Ovary (tissue), 9 donors: ENCODE results near the gene HECTD4. TPM values are rescaled to one million over a fixed set of nuclear protein-coding genes. Genes with fewer than 3 reads are reported as not detected.
"Not testable (repeated sequence)": the region's sequence is repeated elsewhere in the genome, so short reads cannot be mapped to it uniquely, and the experiment has no call there.

Experiments used
- DNase-seq, 5 donors: peaks; one replicate each; pipeline ENCODE4 v3.0.0-alpha.2; 2019 to 2020
- H3K27ac ChIP-seq, 2 donors: fragments of 200-600 bp; one replicate each; pipeline versions ENCODE4 v1.5.1 to v1.8.0; 2019 to 2022
- H3K27me3 ChIP-seq: fragments of 200-600 bp; one replicate; pipeline ENCODE4 v1.8.0; 2022
- H3K36me3 ChIP-seq: fragments of 200-600 bp; sonication (generic); one replicate; pipeline ENCODE4 v1.5.1; 2019
- H3K4me1 ChIP-seq: one replicate; pipeline ENCODE4 v1.8.1; 2013; ENCODE audit warnings: mild to moderate bottlenecking, moderate library complexity; ENCODE audit not compliant: insufficient read depth
- H3K4me3 ChIP-seq: fragments of 200-600 bp; sonication (generic); one replicate; pipeline ENCODE4 v1.5.1; 2017
- H3K9me3 ChIP-seq, 2 donors: fragments of 200-600 bp in 1 of 2; sonication (generic) in 1 of 2; one replicate each; pipeline versions ENCODE4 v1.5.1 to v1.8.1; 2013 to 2019; ENCODE audit warnings: mild to moderate bottlenecking in 1 of 2, moderate library complexity in 1 of 2
- EP300 ChIP-seq: sonication (generic); formaldehyde crosslinking; IDR thresholded peaks from one replicate; pipeline ENCODE4 v1.6.1; 2017; ENCODE audit warnings: antibody characterized with exemption
- POLR2A ChIP-seq: fragments of 450-650 bp; IDR thresholded peaks from one replicate; pipeline ENCODE4 v1.6.1; 2017; ENCODE audit warnings: antibody characterized with exemption, mild to moderate bottlenecking, moderate library complexity
- WGBS, 3 donors: extraction: QIAGEN DNeasy Blood & Tissue Kit in 1 of 3; methylation state at CpG; one replicate each; pipeline versions ENCODE4 v1.1.5 to v1.1.7; 2013 to 2017; 5-methylcytosine and 5-hydroxymethylcytosine counted together
- intact Hi-C, 4 donors: fragments of 100-400 bp; cut with DNase I; formaldehyde crosslinking; loops; one replicate each; pipeline versions ENCODE4 v1.11.0 to v1.15.1; 2022 to 2023
- polyA plus RNA-seq, 2 donors: library from polyadenylated mRNA; stranded (reverse); fragments of 200-250 nt in 1 of 2; fragments of 350-450 nt in 1 of 2; fragmentation: Illumina TruSeq in 1 of 2; extraction: RNeasy Lipid Tissue Mini Kit (QIAGEN cat#74804) in 1 of 2; gene quantifications; one replicate each; pipeline ENCODE4 v1.2.3, GENCODE V29; 2013 to 2014
- total RNA-seq, 7 donors: library from RNA; depleted of rRNA in 2 of 7; stranded (reverse); fragments of >200 nt in 2 of 7; fragmentation: NEBNext Ultra II Directional in 3 of 7; extraction: Animal tissue kit (Norgen Biotek cat#: 25700) in 3 of 7; gene quantifications; one replicate each; pipeline versions ENCODE4 v1.1.0 to v1.2.4, GENCODE V29; 2016 to 2023
- TF ChIP-seq, protein P1 (sequence below), 3 donors: fragments of 450-650 bp in 2 of 3; fragments of 200-600 bp in 1 of 3; IDR thresholded peaks; one replicate each; pipeline versions ENCODE4 v1.5.1 to v1.8.0; 2016 to 2022; ENCODE audit warnings: antibody characterized with exemption in 3 of 3, mild to moderate bottlenecking in 1 of 3
- donor health status: DM: no; HTN: no; CAD: no; lungs with moderate emphysema.
- donor health status: DM: no; HTN: no; CAD: no.
- donor health status: Bipolar disorder and iron deficiency.
- donor health status: DM: yes; HTN: yes; CAD: no.
- donor health status: DM: no; HTN: no; CAD: no.
- donor health status: DM: yes; HTN: yes; CAD: no.

Gene HECTD4
- total and polyA plus RNA-seq, 9 donors = 12.3 to 47.3 (median 34.9) TPM

DNA sequence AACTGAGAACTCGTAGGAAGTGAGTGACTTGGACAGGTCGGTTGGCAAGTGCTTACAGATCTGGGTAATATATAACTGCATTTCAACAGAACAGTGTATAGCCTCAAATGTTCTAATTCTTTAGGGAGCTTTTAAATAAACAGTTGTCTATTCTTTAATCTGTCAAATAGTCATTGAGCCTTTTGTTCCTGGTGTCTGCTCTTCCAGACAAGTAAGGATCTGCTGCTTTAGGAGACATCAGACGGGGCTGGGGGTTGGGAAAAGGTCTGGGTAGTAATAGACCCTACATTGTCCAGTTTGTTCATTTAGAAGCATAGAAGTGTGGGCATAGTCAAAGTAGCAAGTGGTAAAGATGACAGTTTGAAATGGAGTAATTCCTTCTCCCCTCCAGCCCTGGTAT, 38.5 kb upstream of the HECTD4 start:
- no peak overlapping the region for H3K4me3 ChIP-seq
- no peak overlapping the region for H3K27ac ChIP-seq
- H3K4me1 ChIP-seq = peaks cover 4% of the 10 kb centered on the region

DNA sequence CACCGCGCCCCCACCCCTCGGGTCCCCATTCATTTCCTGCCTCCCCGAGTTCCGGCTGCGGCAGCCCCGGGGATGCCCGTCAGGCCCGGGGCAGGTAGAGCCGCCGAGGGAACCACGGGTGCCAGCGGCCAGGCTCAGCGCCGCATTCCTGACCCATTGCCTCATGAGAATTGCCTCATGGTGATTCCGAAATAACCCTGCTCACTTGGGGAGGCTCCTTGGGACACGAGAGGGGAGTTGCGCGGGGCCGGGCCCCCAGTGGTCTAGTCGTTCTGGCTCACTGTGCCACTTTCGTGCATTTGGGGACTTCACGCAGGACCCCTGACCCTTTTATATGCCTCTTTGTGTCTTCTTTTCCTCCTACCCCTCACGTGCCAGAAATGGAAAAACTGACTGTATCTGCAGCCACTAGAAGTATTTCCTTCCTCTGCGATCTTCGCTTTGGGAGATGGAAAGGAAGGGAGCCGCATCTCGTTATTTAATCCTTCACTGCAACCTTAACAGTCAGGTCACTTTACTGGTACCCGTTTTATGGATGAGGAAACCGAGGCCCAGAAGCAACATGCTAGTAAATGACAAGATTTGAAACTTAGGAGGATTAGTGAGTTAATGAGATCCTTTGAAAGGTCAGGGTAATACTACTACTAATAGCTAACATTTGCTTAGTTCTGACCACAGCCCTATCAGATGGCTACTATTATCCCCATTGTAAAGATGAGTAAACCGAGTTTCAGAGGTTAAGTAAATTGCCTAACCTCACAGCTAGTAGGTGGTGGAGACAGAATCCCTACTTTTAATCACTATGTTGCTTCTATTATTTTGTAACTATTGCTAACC, 37.3 kb upstream of the HECTD4 start:
- peak overlapping the region; percentile 82 to 84 for H3K27ac ChIP-seq
- peaks cover 4% of the 10 kb centered on the region for H3K4me1 ChIP-seq
- no peaks in the 10 kb centered on the region for H3K9me3 ChIP-seq
- WGBS, 3 donors = 4 to 5% (median 4%) methylated on average over 30 to 31 of the region's 31 CpGs
- TF ChIP-seq, protein P1, sequence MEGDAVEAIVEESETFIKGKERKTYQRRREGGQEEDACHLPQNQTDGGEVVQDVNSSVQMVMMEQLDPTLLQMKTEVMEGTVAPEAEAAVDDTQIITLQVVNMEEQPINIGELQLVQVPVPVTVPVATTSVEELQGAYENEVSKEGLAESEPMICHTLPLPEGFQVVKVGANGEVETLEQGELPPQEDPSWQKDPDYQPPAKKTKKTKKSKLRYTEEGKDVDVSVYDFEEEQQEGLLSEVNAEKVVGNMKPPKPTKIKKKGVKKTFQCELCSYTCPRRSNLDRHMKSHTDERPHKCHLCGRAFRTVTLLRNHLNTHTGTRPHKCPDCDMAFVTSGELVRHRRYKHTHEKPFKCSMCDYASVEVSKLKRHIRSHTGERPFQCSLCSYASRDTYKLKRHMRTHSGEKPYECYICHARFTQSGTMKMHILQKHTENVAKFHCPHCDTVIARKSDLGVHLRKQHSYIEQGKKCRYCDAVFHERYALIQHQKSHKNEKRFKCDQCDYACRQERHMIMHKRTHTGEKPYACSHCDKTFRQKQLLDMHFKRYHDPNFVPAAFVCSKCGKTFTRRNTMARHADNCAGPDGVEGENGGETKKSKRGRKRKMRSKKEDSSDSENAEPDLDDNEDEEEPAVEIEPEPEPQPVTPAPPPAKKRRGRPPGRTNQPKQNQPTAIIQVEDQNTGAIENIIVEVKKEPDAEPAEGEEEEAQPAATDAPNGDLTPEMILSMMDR (IDR thresholded peaks at IDR 0.05) = no peak
- TF ChIP-seq POLR2A (no peak), EP300 (no peak)
- H3K27me3 ChIP-seq = no peaks in the 10 kb centered on the region
- H3K4me3 ChIP-seq = peak overlapping the region; percentile 67
- intact Hi-C loops = no loop called here
- peak; percentile 60 to 77 (median 73) for DNase-seq
- no peaks in the 10 kb centered on the region for H3K36me3 ChIP-seq

More for the DNA sequence above, 38.5 kb upstream of the HECTD4 start:
- Histone ChIP-seq H3K27me3 (no peaks in the 10 kb centered on the region), H3K36me3 (no peaks in the 10 kb centered on the region), H3K9me3 (no peaks in the 10 kb centered on the region)
- TF ChIP-seq, protein P1 (IDR thresholded peaks at IDR 0.05) = no peak
- TF ChIP-seq POLR2A (no peak), EP300 (no peak)
- no peak for DNase-seq
- intact Hi-C loops = no loop called here
- WGBS, 3 donors = 85 to 89% (median 85%) methylated on average over 3 of the region's 3 CpGs

GRCh38 chr12:112418608-112419296, 36.5 kb upstream of the HECTD4 start, which contains the start of gene PTPN11:
Gene PTPN11, plus strand, starts transcription at chr12:112418947. Its CDS starts 165 bp downstream, at chr12:112419112.
- Histone ChIP-seq H3K9me3 (no peaks in the 10 kb centered on the region), H3K4me3 (peak within 1 kb of the TSS; percentile 67), H3K27me3 (no peaks in the 10 kb centered on the region), H3K36me3 (no peaks in the 10 kb centered on the region), H3K27ac (peak within 1 kb of the TSS; percentile 82 to 84), H3K4me1 (peaks cover 4% of the 10 kb centered on the region)
- intact Hi-C loops = no loop called here
- DNase-seq = peak; percentile 84 to 94 (median 88)
- WGBS, 3 donors = 0 to 1% (median 0%) methylated on average over 60 to 89 of the region's 89 CpGs
- TF ChIP-seq, protein P1 (IDR thresholded peaks at IDR 0.05) = no peak
- TF ChIP-seq POLR2A = peak; percentile 80

DNA sequence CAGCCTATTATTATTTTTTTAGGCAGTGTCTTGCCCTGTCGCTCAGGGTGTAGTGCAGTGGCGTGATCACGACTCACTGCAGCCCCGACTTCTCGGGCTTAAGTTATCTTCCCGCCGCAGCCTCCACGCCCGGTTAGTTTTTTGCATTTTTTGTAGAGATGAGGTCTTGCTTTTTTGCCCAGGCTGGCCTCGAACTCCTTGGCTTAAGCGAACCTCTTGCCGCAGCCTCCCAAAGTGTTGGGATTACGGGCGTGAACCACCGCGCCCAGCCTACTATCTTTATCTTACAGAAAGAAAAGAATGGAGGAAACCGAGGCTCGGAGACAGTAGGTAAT, 36.0 kb upstream of the HECTD4 start:
- intact Hi-C loops = no loop called here
- WGBS, 3 donors = 0 to 1% (median 1%) methylated on average over 18 of the region's 18 CpGs
- peak in 1 of 5 donors; percentile 35 for DNase-seq
- no peaks in the 10 kb centered on the region for H3K36me3 ChIP-seq
- TF ChIP-seq, protein P1 (IDR thresholded peaks at IDR 0.05) = no peak
- TF ChIP-seq POLR2A (no peak), EP300 (no peak)
- no peaks in the 10 kb centered on the region for H3K27me3 ChIP-seq
- H3K4me3 ChIP-seq = peak overlapping the region; percentile 67
- H3K27ac ChIP-seq = peak overlapping the region; percentile 82 to 84
- H3K9me3 ChIP-seq = no peaks in the 10 kb centered on the region
- peaks cover 4% of the 10 kb centered on the region for H3K4me1 ChIP-seq

DNA sequence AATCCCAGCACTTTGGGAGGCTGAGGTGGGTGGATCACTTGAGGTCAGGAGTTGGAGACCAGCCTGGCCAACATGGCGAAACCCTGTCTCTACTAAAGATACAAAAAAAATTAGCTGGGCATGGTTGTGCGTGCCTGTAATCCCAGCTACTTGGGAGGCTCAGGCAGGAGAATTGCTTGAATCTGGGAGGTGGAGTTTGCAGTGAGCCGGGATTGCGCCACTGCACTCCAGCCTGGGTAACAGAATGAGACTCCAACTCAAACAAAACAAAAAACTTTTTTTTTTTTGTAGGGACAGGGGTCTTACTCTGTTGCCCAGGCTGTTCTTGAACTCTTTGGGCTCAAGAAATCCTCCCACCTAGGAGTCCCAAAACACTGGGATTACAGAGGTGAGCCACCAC, 33.2 kb upstream of the HECTD4 start:
- intact Hi-C loops, H3K36me3 ChIP-seq, H3K4me1 ChIP-seq, H3K9me3 ChIP-seq, H3K27ac ChIP-seq, H3K27me3 ChIP-seq, H3K4me3 ChIP-seq, DNase-seq: not testable (repeated sequence)
- 84 to 86% (median 84%) methylated on average over 4 of the region's 4 CpGs for WGBS, 3 donors
